ENCODE results near the gene BCL2.
A peak's percentile ranks its signal among the peaks of the same experiment; 100 is the strongest.
"Not testable (repeated sequence)": the region's sequence is repeated elsewhere in the genome, so short reads cannot be mapped to it uniquely, and the experiment has no call there.

Gene BCL2

DNA sequence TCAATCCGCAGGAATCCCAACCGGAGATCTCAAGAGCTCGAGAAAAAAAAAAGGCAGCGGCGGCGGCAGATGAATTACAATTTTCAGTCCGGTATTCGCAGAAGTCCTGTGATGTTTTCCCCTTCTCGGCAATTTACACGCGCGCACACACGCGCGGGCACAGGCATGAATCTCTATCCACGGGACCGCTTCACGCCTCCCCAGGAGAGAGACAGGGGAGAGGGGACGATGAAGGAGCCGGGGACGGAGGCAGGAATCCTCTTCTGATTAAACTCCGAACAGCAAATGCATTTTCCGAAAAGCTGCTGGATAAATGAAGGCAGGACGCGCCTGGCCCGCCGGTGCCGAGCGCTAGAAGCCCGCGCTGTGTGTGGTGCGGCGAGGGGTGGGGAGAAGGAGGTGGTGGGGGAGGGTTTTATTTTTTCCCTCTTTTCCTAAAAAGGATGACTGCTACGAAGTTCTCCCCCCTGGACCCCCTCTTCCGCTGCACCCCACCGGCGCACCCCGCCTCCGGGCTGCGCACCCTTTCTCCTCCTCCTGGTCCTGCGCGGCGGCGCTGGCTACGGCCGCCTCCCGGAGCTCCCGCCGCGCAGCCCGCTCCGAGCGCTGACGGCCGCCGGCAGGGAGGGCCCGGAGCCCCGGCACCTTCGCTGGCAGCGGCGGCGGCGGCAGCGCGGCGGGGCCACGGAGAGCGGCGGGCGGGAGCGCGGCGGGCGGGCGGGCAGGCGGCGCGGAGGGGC lies at the start of gene BCL2:
Gene BCL2, minus strand, starts transcription at position 387 of the 740 bp plus-strand sequence.
- Histone ChIP-seq H3K4me1 (ENCODE audit: control insufficient read depth in 1 of 2, insufficient read depth in 2 of 2, low read length in 2 of 2) (peaks cover 27 to 30% of the 10 kb centered on the region in 2 donors), H3K9ac (ENCODE audit: low read depth in 1 of 2, low read length in 2 of 2) (peak within 1 kb of the TSS; percentile 79 to 84), H3K4me3 (ENCODE audit: low read depth in 1 of 2, low read length in 2 of 2) (peak within 1 kb of the TSS; percentile 86 to 89), H3K36me3 (ENCODE audit: control insufficient read depth in 1 of 2, insufficient read depth in 2 of 2, low read length in 2 of 2) (no peaks in the 10 kb centered on the region), H3K9me3 (ENCODE audit: control insufficient read depth in 1 of 2, low read length in 2 of 2) (no peaks in the 10 kb centered on the region), H3K27me3 (ENCODE audit: control insufficient read depth in 1 of 2, insufficient read depth in 2 of 2, low read length in 2 of 2) (no peaks in the 10 kb centered on the region), H3K27ac (ENCODE audit: low read depth, low read length) (peak within 1 kb of the TSS; percentile 56)

DNA sequence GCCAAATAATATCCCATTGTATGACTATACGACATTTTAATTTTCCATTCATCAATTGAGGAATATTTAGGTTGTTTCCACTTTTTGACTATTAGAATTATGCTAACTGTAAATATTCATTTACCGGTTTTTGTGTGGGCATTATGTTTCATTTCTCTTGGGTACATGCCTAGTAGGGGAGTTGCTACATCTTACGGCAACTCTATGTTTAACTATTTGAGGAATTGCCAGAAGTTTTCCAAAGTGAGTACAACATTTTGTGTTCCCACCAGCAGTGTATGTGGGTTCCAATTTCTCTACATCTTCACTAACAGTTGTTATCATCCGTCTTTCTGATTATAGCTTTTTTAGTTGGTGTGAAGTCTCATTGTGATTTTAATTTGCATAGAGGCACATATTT lies 49.0 kb upstream of the BCL2 start:
- no peak overlapping the region for H3K4me3 ChIP-seq (ENCODE audit: low read depth in 1 of 2, low read length in 2 of 2)

DNA sequence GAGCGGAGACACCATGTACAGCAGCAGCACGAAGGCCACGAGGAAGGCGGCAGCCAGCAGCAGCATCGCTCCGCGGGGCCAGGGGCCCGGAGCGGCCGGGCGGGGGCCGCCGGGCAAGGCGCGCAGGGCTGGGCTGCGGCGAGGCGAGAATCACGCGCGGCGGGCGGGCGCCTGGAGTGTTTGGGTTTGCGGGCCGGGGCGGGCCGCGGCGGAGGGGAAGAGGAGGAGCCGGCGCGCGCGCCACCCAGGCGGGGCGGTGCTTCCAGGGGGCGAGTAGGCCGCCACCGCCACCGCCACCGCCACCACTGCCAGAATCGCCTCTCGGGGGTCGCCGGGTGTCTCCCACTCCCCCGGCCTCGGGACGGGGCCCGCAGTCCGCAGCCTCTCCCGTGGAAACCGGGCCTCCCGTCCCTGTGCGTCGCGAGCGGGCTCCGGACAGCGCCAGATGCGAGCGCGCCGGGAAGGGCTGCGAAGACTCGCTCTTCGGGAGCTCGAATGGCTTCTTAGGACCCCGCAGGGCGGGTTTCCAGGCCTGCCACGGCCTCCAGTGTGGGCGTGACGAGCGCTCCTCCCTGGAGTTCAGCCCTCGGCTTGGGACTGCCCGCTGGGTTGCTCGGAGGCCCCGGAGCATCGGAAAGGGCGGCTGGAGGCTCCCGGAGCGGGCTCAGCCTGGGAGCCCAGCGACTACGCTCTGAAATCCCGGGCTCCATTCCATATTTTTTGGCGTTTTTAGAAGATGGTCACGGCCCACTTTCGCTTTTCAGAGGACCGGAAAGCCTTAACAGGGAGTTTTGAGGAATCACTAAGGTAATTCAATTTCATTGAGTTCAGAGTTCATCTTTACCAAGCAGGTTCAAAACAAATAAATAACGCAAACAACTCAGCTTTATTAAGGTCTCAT lies 47.7 kb upstream of the BCL2 start, which contains the start of gene KDSR:
Gene KDSR, minus strand, starts transcription at position 154 of the 901 bp plus-strand sequence. Its CDS starts 88 bp downstream, at position 66.
- Histone ChIP-seq H3K4me3 (ENCODE audit: low read depth in 1 of 2, low read length in 2 of 2) (peak within 1 kb of the TSS; percentile 85 to 94), H3K4me1 (ENCODE audit: control insufficient read depth in 1 of 2, insufficient read depth in 2 of 2, low read length in 2 of 2) (peaks cover 8 to 12% of the 10 kb centered on the region in 2 donors), H3K27me3 (ENCODE audit: control insufficient read depth in 1 of 2, insufficient read depth in 2 of 2, low read length in 2 of 2) (no peaks in the 10 kb centered on the region), H3K36me3 (ENCODE audit: control insufficient read depth in 1 of 2, insufficient read depth in 2 of 2, low read length in 2 of 2) (peaks cover 3 to 4% of the 10 kb centered on the region in 2 donors), H3K27ac (ENCODE audit: low read depth, low read length) (peak within 1 kb of the TSS; percentile 96), H3K9ac (ENCODE audit: low read depth in 1 of 2, low read length in 2 of 2) (peak within 1 kb of the TSS; percentile 70 to 80), H3K9me3 (ENCODE audit: control insufficient read depth in 1 of 2, low read length in 2 of 2) (no peaks in the 10 kb centered on the region)

More for the DNA sequence above, 49.0 kb upstream of the BCL2 start:
- Histone ChIP-seq H3K9me3 (ENCODE audit: control insufficient read depth in 1 of 2, low read length in 2 of 2) (no peaks in the 10 kb centered on the region), H3K27me3 (ENCODE audit: control insufficient read depth in 1 of 2, insufficient read depth in 2 of 2, low read length in 2 of 2) (no peaks in the 10 kb centered on the region), H3K4me1 (ENCODE audit: control insufficient read depth in 1 of 2, insufficient read depth in 2 of 2, low read length in 2 of 2) (peaks cover 8 to 12% of the 10 kb centered on the region in 2 donors), H3K9ac (ENCODE audit: low read depth in 1 of 2, low read length in 2 of 2) (no peak overlapping the region), H3K27ac (ENCODE audit: low read depth, low read length) (no peak overlapping the region), H3K36me3 (ENCODE audit: control insufficient read depth in 1 of 2, insufficient read depth in 2 of 2, low read length in 2 of 2) (no peaks in the 10 kb centered on the region)

DNA sequence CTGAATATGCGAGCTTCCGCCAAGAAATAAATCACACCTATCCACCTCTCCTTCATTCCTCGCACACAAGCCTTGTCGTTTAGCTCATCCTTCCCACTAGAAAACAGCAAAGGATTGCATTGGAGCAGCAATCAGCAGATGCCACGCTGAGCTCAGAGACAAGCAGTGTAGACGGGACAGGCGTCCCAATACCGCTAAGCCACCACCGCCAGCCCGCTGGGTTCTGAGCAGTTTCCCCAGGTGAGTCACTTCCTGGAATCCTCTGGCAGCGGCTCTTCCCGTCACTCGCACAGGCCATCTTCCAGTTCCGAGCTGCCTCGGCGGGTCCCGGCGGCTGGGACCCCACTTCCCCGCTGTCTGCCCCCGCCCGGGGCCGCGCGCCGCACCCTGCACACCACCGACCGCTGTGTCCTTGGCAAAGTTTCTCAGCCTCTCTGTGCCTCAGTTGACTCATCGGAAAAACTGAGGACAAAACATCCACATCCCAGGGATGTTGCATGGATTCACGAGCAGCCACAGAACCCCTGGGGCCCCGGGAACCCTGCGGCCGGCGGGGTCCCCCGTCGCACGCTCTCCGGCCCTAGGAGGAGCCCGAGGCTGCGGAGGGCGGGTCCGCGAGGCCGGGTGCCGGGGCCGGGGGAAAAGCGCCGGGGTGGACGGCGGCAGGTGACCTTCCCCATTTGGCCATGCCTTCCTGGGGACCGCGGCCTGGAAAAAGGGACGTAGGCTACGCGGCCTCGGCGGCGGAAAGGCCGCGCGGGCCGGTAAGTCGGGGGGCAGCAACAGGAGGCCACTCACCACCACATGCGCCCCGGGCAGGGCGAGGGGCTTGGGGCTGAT lies 46.9 kb upstream of the BCL2 start:
- peak overlapping the region; percentile 81 for H3K27ac ChIP-seq (ENCODE audit: low read depth, low read length)

DNA sequence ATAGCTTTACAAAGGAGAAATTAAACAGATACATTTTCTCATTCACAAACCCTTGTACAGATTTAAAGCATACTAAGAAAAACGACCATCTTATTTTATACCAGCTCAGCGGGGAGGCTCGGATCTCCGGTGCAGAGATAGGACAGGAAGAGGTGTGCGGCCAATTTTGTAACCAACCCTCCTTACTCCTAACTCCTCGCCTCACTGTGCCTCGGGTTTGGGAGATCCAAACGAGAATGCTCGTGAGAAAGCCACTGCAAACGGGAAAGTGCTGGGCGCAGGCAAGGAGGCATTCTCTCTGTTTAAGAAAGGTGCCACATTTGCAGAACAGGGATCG lies 46.3 kb upstream of the BCL2 start:
- H3K4me3 ChIP-seq (ENCODE audit: low read depth in 1 of 2, low read length in 2 of 2) = peak overlapping the region; percentile 85 to 94
- no peak overlapping the region for H3K27ac ChIP-seq (ENCODE audit: low read depth, low read length)
- H3K9ac ChIP-seq (ENCODE audit: low read depth in 1 of 2, low read length in 2 of 2) = peak overlapping the region; percentile 70 to 80

More for the DNA sequence above, 46.9 kb upstream of the BCL2 start:
- H3K9ac ChIP-seq (ENCODE audit: low read depth in 1 of 2, low read length in 2 of 2) = peak overlapping the region; percentile 70 to 80
- H3K9me3 ChIP-seq (ENCODE audit: control insufficient read depth in 1 of 2, low read length in 2 of 2) = no peaks in the 10 kb centered on the region
- H3K4me1 ChIP-seq (ENCODE audit: control insufficient read depth in 1 of 2, insufficient read depth in 2 of 2, low read length in 2 of 2) = peaks cover 8 to 12% of the 10 kb centered on the region in 2 donors
- H3K4me3 ChIP-seq (ENCODE audit: low read depth in 1 of 2, low read length in 2 of 2) = peak overlapping the region; percentile 85 to 94
- no peaks in the 10 kb centered on the region for H3K27me3 ChIP-seq (ENCODE audit: control insufficient read depth in 1 of 2, insufficient read depth in 2 of 2, low read length in 2 of 2)
- H3K36me3 ChIP-seq (ENCODE audit: control insufficient read depth in 1 of 2, insufficient read depth in 2 of 2, low read length in 2 of 2) = peaks cover 4 to 11% of the 10 kb centered on the region in 2 donors

DNA sequence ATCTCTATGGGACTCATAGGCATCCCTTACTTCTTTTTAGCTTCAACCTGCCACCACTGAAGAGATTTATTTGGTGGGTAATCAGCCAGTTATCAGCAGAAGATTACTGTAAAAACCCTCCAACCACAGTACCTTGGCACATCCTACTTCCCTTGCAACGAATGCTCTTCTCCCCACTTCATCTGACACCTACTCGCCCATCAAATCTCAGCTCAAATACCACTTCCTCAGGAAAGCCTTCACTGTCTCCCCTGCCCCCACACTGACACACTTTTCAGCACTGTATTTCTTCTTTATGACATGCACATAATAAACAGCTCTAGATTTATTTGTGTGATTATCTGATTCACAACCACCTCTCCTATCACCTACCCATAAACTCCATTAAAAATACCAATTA lies 44.4 kb upstream of the BCL2 start:
- H3K4me3 ChIP-seq (ENCODE audit: low read depth in 1 of 2, low read length in 2 of 2) = no peak overlapping the region
- H3K9me3 ChIP-seq (ENCODE audit: control insufficient read depth in 1 of 2, low read length in 2 of 2) = no peaks in the 10 kb centered on the region
- no peak overlapping the region for H3K9ac ChIP-seq (ENCODE audit: low read depth in 1 of 2, low read length in 2 of 2)
- H3K27me3 ChIP-seq (ENCODE audit: control insufficient read depth in 1 of 2, insufficient read depth in 2 of 2, low read length in 2 of 2) = no peaks in the 10 kb centered on the region
- H3K36me3 ChIP-seq (ENCODE audit: control insufficient read depth in 1 of 2, insufficient read depth in 2 of 2, low read length in 2 of 2) = peaks cover 8 to 21% of the 10 kb centered on the region in 2 donors
- peaks cover 8 to 12% of the 10 kb centered on the region in 2 donors for H3K4me1 ChIP-seq (ENCODE audit: control insufficient read depth in 1 of 2, insufficient read depth in 2 of 2, low read length in 2 of 2)
- H3K27ac ChIP-seq (ENCODE audit: low read depth, low read length) = no peak overlapping the region

More for the DNA sequence above, 46.3 kb upstream of the BCL2 start:
- peaks cover 4 to 11% of the 10 kb centered on the region in 2 donors for H3K36me3 ChIP-seq (ENCODE audit: control insufficient read depth in 1 of 2, insufficient read depth in 2 of 2, low read length in 2 of 2)
- no peaks in the 10 kb centered on the region for H3K9me3 ChIP-seq (ENCODE audit: control insufficient read depth in 1 of 2, low read length in 2 of 2)
- peaks cover 8 to 12% of the 10 kb centered on the region in 2 donors for H3K4me1 ChIP-seq (ENCODE audit: control insufficient read depth in 1 of 2, insufficient read depth in 2 of 2, low read length in 2 of 2)
- H3K27me3 ChIP-seq (ENCODE audit: control insufficient read depth in 1 of 2, insufficient read depth in 2 of 2, low read length in 2 of 2) = no peaks in the 10 kb centered on the region

DNA sequence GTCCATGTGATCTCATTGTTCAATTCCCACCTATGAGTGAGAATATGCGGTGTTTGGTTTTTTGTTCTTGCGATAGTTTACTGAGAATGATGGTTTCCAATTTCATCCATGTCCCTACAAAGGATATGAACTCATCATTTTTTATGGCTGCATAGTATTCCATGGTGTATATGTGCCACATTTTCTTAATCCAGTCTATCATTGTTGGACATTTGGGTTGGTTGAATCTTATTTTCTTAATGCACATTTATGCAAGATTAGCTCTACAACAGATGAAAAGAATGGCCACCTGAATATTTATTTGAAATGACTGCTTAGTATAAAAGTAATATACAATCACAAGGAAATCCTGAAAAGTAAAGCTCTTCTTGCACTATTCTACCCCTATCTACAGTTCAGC lies 43.9 kb upstream of the BCL2 start:
- peaks cover 8 to 23% of the 10 kb centered on the region in 2 donors for H3K36me3 ChIP-seq (ENCODE audit: control insufficient read depth in 1 of 2, insufficient read depth in 2 of 2, low read length in 2 of 2)
- H3K27ac ChIP-seq (ENCODE audit: low read depth, low read length); H3K9ac ChIP-seq (ENCODE audit: low read depth in 1 of 2, low read length in 2 of 2): not testable (repeated sequence)

DNA sequence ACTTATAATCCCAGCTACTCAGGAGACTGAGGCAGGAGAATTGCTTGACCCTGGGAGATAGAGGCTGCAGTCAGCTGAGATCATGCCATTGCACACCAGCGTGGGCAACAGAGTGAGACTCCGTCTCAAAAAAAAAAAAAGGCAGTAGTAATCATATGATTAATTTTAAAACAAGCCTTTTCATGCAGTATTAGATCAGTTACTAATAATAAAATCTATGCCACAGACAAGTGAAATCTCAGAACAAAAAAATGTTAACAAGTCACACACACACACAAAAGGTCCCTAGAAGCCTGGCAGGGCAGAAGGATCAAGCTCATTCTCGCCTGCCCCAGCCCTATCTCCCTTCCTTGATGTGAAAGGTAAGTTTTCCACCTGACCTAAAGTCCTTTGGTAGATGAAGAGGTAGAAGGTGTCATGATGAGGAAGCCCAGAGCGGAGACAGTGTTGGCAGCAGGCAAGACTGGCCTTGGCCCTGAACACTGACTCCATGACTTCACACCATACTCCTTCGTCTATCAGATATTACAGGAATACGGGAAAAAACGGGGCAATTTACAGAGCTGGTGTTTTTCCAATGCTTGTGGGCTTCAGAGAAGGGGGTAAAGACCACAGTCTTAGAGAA lies 36.8 kb upstream of the BCL2 start:
- H3K4me1 ChIP-seq (ENCODE audit: control insufficient read depth in 1 of 2, insufficient read depth in 2 of 2, low read length in 2 of 2) = no peaks in the 10 kb centered on the region
- H3K27me3 ChIP-seq (ENCODE audit: control insufficient read depth in 1 of 2, insufficient read depth in 2 of 2, low read length in 2 of 2) = no peaks in the 10 kb centered on the region
- no peaks in the 10 kb centered on the region for H3K9me3 ChIP-seq (ENCODE audit: control insufficient read depth in 1 of 2, low read length in 2 of 2)
- peaks cover 10 to 64% of the 10 kb centered on the region in 2 donors for H3K36me3 ChIP-seq (ENCODE audit: control insufficient read depth in 1 of 2, insufficient read depth in 2 of 2, low read length in 2 of 2)
- no peak overlapping the region for H3K4me3 ChIP-seq (ENCODE audit: low read depth in 1 of 2, low read length in 2 of 2)
- no peak overlapping the region for H3K27ac ChIP-seq (ENCODE audit: low read depth, low read length)
- no peak overlapping the region for H3K9ac ChIP-seq (ENCODE audit: low read depth in 1 of 2, low read length in 2 of 2)

More for the DNA sequence above, 43.9 kb upstream of the BCL2 start:
- H3K4me3 ChIP-seq (ENCODE audit: low read depth in 1 of 2, low read length in 2 of 2); H3K27me3 ChIP-seq (ENCODE audit: control insufficient read depth in 1 of 2, insufficient read depth in 2 of 2, low read length in 2 of 2); H3K9me3 ChIP-seq (ENCODE audit: control insufficient read depth in 1 of 2, low read length in 2 of 2): not testable (repeated sequence)
- H3K4me1 ChIP-seq (ENCODE audit: control insufficient read depth in 1 of 2, insufficient read depth in 2 of 2, low read length in 2 of 2) = peaks cover 8 to 12% of the 10 kb centered on the region in 2 donors

DNA sequence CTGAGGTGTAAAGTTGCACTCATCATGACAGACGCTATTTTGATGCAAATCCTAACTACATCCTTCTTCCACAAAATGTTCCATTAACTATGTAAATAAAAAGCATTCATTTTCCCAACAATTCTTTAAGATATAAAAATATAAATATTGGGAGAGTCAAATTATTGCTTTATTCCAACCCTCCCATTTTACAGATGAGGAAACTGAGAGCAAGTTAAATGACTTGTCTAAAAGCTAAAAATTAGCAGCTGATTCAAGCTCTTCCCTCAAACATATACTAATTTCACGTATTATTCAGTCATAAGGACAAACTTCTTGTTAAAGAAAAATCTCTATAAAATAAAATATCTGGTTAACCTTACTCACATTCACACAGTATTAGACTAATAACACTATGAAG lies 30.7 kb upstream of the BCL2 start:
- peaks cover 24 to 73% of the 10 kb centered on the region in 2 donors for H3K36me3 ChIP-seq (ENCODE audit: control insufficient read depth in 1 of 2, insufficient read depth in 2 of 2, low read length in 2 of 2)

More for the DNA sequence above, 30.7 kb upstream of the BCL2 start:
- H3K27me3 ChIP-seq (ENCODE audit: control insufficient read depth in 1 of 2, insufficient read depth in 2 of 2, low read length in 2 of 2) = no peaks in the 10 kb centered on the region
- H3K9ac ChIP-seq (ENCODE audit: low read depth in 1 of 2, low read length in 2 of 2) = no peak overlapping the region
- H3K27ac ChIP-seq (ENCODE audit: low read depth, low read length) = no peak overlapping the region
- H3K9me3 ChIP-seq (ENCODE audit: control insufficient read depth in 1 of 2, low read length in 2 of 2) = no peaks in the 10 kb centered on the region
- H3K4me3 ChIP-seq (ENCODE audit: low read depth in 1 of 2, low read length in 2 of 2) = no peak overlapping the region
- H3K4me1 ChIP-seq (ENCODE audit: control insufficient read depth in 1 of 2, insufficient read depth in 2 of 2, low read length in 2 of 2) = peaks cover under 1 to 1% of the 10 kb centered on the region in 2 donors

All from duodenal mucosa (tissue), 2 donors.